HG02943 (cell line): Measurements from ENCODE around the gene ECE1.

Experiments
- ATAC-seq: cut with Tn5 transposase; IDR thresholded peaks from one replicate; pipeline ENCODE4 v1.9.1; 2021; ENCODE audit warnings: mild to moderate bottlenecking, low read depth, moderate library complexity; ENCODE audit not compliant: unreplicated experiment

The ECE1 gene

GRCh38 chr1:21289700-21290545, at the start of gene ECE1:
ECE1 (minus strand) TSS chr1:21290463; CDS start chr1:21290414, 49 bp downstream.
- no peak for ATAC-seq

GRCh38 chr1:21339356-21340229, 49.3 kb upstream of the ECE1 start:
- ATAC-seq: no peak

- ATAC-seq: no peak
Observed at GRCh38 chr1:21338573-21339355, 48.5 kb upstream of the ECE1 start.

- ATAC-seq: no peak
Observed at GRCh38 chr1:21337928-21338572, 47.8 kb upstream of the ECE1 start.

GRCh38 chr1:21337454-21337927, 47.2 kb upstream of the ECE1 start:
- ATAC-seq: no peak

- no peak for ATAC-seq
Observed at GRCh38 chr1:21337010-21337437, 46.8 kb upstream of the ECE1 start.

GRCh38 chr1:21335750-21336224, 45.5 kb upstream of the ECE1 start:
- ATAC-seq: no peak

- no peak for ATAC-seq
Observed at GRCh38 chr1:21335088-21335691, 44.9 kb upstream of the ECE1 start.

- peak; percentile 71 for ATAC-seq
Observed at GRCh38 chr1:21334214-21335087, 44.2 kb upstream of the ECE1 start.

GRCh38 chr1:21333824-21334213, 43.6 kb upstream of the ECE1 start:
- ATAC-seq: no peak

- no peak for ATAC-seq
Observed at GRCh38 chr1:21332554-21333311, 42.5 kb upstream of the ECE1 start.

- no peak for ATAC-seq
Observed at GRCh38 chr1:21331752-21332478, 41.7 kb upstream of the ECE1 start.

- no peak for ATAC-seq
Observed at GRCh38 chr1:21330544-21330943, 40.3 kb upstream of the ECE1 start.

GRCh38 chr1:21329209-21329844, 39.1 kb upstream of the ECE1 start:
- no peak for ATAC-seq

- no peak for ATAC-seq
Observed at GRCh38 chr1:21327566-21328323, 37.5 kb upstream of the ECE1 start.

- ATAC-seq: no peak
Observed at GRCh38 chr1:21326861-21327344, 36.6 kb upstream of the ECE1 start.
